ENCODE results near the gene NAAA.

DNA sequence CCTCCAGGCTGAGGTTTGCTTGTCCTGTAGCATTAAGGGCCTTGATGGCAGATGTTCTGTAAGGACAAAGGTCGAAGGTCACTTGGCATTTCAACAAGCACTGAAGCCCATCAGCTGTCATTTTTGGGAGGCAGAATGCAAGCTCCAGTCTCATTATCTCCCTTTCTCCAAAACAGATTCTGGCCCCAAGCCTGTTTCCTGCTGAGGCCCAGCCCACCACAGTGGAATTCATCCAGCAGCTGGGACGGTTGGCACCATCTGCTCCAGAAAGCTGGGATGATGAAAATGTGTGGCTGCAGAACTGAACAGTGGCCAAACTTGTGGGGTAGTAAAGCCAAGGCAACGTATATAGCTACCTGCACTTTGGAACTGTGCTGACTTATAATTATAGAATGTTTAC lies 20.9 kb downstream of the NAAA start:
- TF ChIP-seq ZFP30 (CRISPR knock-in tag; IDR thresholded peaks at IDR 0.05) (no peak), ZNF565 (CRISPR knock-in tag; conservative IDR thresholded peaks at IDR 0.05; ENCODE audit: low read depth) (no peak), CSDC2 (CRISPR knock-in tag; IDR thresholded peaks at IDR 0.05) (no peak), ESRRG (CRISPR knock-in tag; IDR thresholded peaks at IDR 0.05) (no peak), RARB (CRISPR knock-in tag; IDR thresholded peaks at IDR 0.05) (no peak), BACH2 (CRISPR knock-in tag; IDR thresholded peaks at IDR 0.05; ENCODE audit: borderline replicate concordance) (no peak), ARNTL (CRISPR knock-in tag; IDR thresholded peaks at IDR 0.05; ENCODE audit: borderline replicate concordance, low read depth) (no peak), ISL1 (CRISPR knock-in tag; IDR thresholded peaks at IDR 0.05) (no peak), SNAI2 (CRISPR knock-in tag; IDR thresholded peaks at IDR 0.05) (no peak), OSR1 (CRISPR knock-in tag; IDR thresholded peaks at IDR 0.05) (no peak)
- TF ChIP-seq, protein P1, sequence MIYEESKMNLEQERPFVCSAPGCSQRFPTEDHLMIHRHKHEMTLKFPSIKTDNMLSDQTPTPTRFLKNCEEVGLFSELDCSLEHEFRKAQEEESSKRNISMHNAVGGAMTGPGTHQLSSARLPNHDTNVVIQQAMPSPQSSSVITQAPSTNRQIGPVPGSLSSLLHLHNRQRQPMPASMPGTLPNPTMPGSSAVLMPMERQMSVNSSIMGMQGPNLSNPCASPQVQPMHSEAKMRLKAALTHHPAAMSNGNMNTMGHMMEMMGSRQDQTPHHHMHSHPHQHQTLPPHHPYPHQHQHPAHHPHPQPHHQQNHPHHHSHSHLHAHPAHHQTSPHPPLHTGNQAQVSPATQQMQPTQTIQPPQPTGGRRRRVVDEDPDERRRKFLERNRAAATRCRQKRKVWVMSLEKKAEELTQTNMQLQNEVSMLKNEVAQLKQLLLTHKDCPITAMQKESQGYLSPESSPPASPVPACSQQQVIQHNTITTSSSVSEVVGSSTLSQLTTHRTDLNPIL (CRISPR knock-in tag; IDR thresholded peaks at IDR 0.05; ENCODE audit: low read depth) = no peak
- TF ChIP-seq, protein P2, sequence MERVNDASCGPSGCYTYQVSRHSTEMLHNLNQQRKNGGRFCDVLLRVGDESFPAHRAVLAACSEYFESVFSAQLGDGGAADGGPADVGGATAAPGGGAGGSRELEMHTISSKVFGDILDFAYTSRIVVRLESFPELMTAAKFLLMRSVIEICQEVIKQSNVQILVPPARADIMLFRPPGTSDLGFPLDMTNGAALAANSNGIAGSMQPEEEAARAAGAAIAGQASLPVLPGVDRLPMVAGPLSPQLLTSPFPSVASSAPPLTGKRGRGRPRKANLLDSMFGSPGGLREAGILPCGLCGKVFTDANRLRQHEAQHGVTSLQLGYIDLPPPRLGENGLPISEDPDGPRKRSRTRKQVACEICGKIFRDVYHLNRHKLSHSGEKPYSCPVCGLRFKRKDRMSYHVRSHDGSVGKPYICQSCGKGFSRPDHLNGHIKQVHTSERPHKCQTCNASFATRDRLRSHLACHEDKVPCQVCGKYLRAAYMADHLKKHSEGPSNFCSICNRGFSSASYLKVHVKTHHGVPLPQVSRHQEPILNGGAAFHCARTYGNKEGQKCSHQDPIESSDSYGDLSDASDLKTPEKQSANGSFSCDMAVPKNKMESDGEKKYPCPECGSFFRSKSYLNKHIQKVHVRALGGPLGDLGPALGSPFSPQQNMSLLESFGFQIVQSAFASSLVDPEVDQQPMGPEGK (CRISPR knock-in tag; IDR thresholded peaks at IDR 0.05; ENCODE audit: borderline replicate concordance) = no peak
